Measurements from ENCODE around the gene HECW1. TPM values are rescaled to one million over a fixed set of nuclear protein-coding genes. Genes with fewer than 3 reads are reported as not detected.

Gene HECW1
- total and polyA plus RNA-seq, 2 experiments from 2014 or later = 11.0 to 21.8 TPM

DNA sequence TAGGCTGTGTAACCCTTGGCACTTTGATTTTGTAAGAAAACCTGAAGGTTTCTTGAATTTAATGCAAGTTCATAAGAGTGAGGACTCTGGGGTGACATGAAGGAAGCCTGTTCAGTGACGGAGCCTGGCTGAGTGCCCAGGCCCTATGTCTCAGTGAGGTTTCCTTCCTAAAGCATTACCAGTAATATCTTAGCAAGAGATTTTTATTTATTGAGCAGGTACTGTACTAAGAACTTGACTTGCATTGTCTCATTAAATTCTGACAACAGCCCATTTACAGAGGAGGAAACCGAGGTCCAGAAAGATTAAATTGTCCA lies 197.2 kb downstream of the HECW1 start:
- Histone ChIP-seq H3K4me1 (ENCODE audit: insufficient read depth) (no peaks in the 10 kb centered on the region), H4K20me1 (replicated peaks; ENCODE audit: insufficient read depth) (no peaks in the 10 kb centered on the region), H3K36me3 (ENCODE audit: insufficient read depth) (no peaks in the 10 kb centered on the region; the same call in 1 of the 2 replicates), H3K27ac (ENCODE audit: low read depth) (no peak overlapping the region), H3K4me2 (no peak overlapping the region), H3K9me2 (ENCODE audit: insufficient read depth) (no peaks in the 10 kb centered on the region), H3K4me3 (no peak overlapping the region), H3F3A (replicated peaks; ENCODE audit: low read depth) (no peaks in the 10 kb centered on the region), H3K79me2 (replicated peaks; ENCODE audit: insufficient read depth) (no peaks in the 10 kb centered on the region), H3K27me3 (ENCODE audit: insufficient read depth) (no peaks in the 10 kb centered on the region), H2AFZ (no peak overlapping the region)
- TF ChIP-seq EZH2phosphoT487 (IDR thresholded peaks at IDR 0.05; ENCODE audit: unreplicated experiment) (no peak), STAT1 (IDR thresholded peaks at IDR 0.05; ENCODE audit: unreplicated experiment) (no peak), POLR2AphosphoS5 (IDR thresholded peaks at IDR 0.05; ENCODE audit: low read depth) (no peak), NANOG (IDR thresholded peaks at IDR 0.05; ENCODE audit: borderline replicate concordance) (no peak), CREB1 (CRISPR knock-in tag; IDR thresholded peaks at IDR 0.05; ENCODE audit: low read depth) (no peak)
- H3K4me1 Mint-ChIP-seq = peaks cover 8% of the 10 kb centered on the region; the same call in 2 of the 3 replicates
- no peak for DNase-seq (ENCODE audit: low spot score)
- no peak overlapping the region for H3K27ac Mint-ChIP-seq
- no peak overlapping the region for H3K4me3 Mint-ChIP-seq
- peaks cover 4% of the 10 kb centered on the region for H3K27me3 Mint-ChIP-seq (ENCODE audit: insufficient read depth, low read depth, poor library complexity)
- ATAC-seq = no peak
- H3K36me3 Mint-ChIP-seq (ENCODE audit: low read depth) = no peaks in the 10 kb centered on the region
- no peaks in the 10 kb centered on the region for H3K9me3 Mint-ChIP-seq

DNA sequence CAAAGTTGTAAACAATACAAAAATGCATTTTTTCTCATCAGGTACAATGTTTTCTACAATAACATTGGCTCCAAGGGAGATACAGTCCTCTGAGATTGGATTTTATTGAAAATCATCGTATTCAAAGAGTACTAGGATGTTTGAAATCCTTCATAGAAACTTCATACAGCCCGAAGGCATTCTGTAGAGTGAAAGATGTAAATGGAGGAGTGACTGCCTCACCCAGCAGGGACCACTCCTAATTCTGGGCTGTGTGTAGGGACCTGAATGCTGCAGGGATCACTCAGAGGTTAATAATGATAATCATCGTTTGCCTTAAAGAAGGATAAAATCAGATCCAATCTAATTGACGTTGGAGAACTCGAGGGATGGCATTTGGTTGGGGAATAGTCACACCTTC lies 198.6 kb downstream of the HECW1 start:
- Histone ChIP-seq H3K36me3 (ENCODE audit: insufficient read depth) (no peaks in the 10 kb centered on the region; the same call in 1 of the 2 replicates), H3K9me2 (ENCODE audit: insufficient read depth) (no peaks in the 10 kb centered on the region), H3K4me2 (no peak overlapping the region), H3K4me1 (ENCODE audit: insufficient read depth) (no peaks in the 10 kb centered on the region), H3F3A (replicated peaks; ENCODE audit: low read depth) (no peaks in the 10 kb centered on the region), H3K27ac (ENCODE audit: low read depth) (no peak overlapping the region), H3K27me3 (ENCODE audit: insufficient read depth) (no peaks in the 10 kb centered on the region), H4K20me1 (replicated peaks; ENCODE audit: insufficient read depth) (no peaks in the 10 kb centered on the region), H3K4me3 (no peak overlapping the region), H2AFZ (no peak overlapping the region), H3K79me2 (replicated peaks; ENCODE audit: insufficient read depth) (no peaks in the 10 kb centered on the region)
- no peak for ATAC-seq
- no peak for DNase-seq (ENCODE audit: low spot score)
- Mint-ChIP-seq H3K4me1 (no peaks in the 10 kb centered on the region), H3K27me3 (ENCODE audit: insufficient read depth, low read depth, poor library complexity) (peaks cover 4% of the 10 kb centered on the region), H3K9me3 (no peaks in the 10 kb centered on the region), H3K27ac (no peak overlapping the region), H3K4me3 (no peak overlapping the region), H3K36me3 (ENCODE audit: low read depth) (no peaks in the 10 kb centered on the region)
- TF ChIP-seq EZH2phosphoT487 (IDR thresholded peaks at IDR 0.05; ENCODE audit: unreplicated experiment) (no peak), JUNB (IDR thresholded peaks at IDR 0.05; ENCODE audit: unreplicated experiment) (no peak), REST (IDR thresholded peaks at IDR 0.05; ENCODE audit: unreplicated experiment) (no peak), STAT1 (IDR thresholded peaks at IDR 0.05; ENCODE audit: unreplicated experiment) (no peak), ZNF114 (CRISPR knock-in tag; IDR thresholded peaks at IDR 0.05) (no peak), EZH2 (IDR thresholded peaks at IDR 0.05; ENCODE audit: low read depth, unreplicated experiment) (no peak), NANOG (IDR thresholded peaks at IDR 0.05; ENCODE audit: borderline replicate concordance) (no peak), CREB1 (CRISPR knock-in tag; IDR thresholded peaks at IDR 0.05; ENCODE audit: low read depth) (no peak)
- TF ChIP-seq, protein P1, sequence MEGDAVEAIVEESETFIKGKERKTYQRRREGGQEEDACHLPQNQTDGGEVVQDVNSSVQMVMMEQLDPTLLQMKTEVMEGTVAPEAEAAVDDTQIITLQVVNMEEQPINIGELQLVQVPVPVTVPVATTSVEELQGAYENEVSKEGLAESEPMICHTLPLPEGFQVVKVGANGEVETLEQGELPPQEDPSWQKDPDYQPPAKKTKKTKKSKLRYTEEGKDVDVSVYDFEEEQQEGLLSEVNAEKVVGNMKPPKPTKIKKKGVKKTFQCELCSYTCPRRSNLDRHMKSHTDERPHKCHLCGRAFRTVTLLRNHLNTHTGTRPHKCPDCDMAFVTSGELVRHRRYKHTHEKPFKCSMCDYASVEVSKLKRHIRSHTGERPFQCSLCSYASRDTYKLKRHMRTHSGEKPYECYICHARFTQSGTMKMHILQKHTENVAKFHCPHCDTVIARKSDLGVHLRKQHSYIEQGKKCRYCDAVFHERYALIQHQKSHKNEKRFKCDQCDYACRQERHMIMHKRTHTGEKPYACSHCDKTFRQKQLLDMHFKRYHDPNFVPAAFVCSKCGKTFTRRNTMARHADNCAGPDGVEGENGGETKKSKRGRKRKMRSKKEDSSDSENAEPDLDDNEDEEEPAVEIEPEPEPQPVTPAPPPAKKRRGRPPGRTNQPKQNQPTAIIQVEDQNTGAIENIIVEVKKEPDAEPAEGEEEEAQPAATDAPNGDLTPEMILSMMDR (conservative IDR thresholded peaks at IDR 0.05; ENCODE audit: low read depth in 2 of 2) = no peak
- TF ChIP-seq, protein P2, sequence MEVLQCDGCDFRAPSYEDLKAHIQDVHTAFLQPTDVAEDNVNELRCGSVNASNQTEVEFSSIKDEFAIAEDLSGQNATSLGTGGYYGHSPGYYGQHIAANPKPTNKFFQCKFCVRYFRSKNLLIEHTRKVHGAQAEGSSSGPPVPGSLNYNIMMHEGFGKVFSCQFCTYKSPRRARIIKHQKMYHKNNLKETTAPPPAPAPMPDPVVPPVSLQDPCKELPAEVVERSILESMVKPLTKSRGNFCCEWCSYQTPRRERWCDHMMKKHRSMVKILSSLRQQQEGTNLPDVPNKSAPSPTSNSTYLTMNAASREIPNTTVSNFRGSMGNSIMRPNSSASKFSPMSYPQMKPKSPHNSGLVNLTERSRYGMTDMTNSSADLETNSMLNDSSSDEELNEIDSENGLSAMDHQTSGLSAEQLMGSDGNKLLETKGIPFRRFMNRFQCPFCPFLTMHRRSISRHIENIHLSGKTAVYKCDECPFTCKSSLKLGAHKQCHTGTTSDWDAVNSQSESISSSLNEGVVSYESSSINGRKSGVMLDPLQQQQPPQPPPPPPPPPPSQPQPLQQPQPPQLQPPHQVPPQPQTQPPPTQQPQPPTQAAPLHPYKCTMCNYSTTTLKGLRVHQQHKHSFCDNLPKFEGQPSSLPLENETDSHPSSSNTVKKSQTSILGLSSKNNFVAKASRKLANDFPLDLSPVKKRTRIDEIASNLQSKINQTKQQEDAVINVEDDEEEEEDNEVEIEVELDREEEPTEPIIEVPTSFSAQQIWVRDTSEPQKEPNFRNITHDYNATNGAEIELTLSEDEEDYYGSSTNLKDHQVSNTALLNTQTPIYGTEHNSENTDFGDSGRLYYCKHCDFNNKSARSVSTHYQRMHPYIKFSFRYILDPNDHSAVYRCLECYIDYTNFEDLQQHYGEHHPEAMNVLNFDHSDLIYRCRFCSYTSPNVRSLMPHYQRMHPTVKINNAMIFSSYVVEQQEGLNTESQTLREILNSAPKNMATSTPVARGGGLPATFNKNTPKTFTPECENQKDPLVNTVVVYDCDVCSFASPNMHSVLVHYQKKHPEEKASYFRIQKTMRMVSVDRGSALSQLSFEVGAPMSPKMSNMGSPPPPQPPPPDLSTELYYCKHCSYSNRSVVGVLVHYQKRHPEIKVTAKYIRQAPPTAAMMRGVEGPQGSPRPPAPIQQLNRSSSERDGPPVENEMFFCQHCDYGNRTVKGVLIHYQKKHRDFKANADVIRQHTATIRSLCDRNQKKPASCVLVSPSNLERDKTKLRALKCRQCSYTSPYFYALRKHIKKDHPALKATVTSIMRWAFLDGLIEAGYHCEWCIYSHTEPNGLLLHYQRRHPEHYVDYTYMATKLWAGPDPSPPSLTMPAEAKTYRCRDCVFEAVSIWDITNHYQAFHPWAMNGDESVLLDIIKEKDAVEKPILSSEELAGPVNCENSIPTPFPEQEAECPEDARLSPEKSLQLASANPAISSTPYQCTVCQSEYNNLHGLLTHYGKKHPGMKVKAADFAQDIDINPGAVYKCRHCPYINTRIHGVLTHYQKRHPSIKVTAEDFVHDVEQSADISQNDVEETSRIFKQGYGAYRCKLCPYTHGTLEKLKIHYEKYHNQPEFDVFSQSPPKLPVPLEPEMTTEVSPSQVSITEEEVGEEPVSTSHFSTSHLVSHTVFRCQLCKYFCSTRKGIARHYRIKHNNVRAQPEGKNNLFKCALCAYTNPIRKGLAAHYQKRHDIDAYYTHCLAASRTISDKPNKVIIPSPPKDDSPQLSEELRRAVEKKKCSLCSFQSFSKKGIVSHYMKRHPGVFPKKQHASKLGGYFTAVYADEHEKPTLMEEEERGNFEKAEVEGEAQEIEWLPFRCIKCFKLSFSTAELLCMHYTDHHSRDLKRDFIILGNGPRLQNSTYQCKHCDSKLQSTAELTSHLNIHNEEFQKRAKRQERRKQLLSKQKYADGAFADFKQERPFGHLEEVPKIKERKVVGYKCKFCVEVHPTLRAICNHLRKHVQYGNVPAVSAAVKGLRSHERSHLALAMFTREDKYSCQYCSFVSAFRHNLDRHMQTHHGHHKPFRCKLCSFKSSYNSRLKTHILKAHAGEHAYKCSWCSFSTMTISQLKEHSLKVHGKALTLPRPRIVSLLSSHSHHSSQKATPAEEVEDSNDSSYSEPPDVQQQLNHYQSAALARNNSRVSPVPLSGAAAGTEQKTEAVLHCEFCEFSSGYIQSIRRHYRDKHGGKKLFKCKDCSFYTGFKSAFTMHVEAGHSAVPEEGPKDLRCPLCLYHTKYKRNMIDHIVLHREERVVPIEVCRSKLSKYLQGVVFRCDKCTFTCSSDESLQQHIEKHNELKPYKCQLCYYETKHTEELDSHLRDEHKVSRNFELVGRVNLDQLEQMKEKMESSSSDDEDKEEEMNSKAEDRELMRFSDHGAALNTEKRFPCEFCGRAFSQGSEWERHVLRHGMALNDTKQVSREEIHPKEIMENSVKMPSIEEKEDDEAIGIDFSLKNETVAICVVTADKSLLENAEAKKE (CRISPR knock-in tag; IDR thresholded peaks at IDR 0.05) = no peak
